NOMO-1 treated with dmso at 0.1 percent for 144 hours (cell line): Measurements from ENCODE around the gene HEBP1.

Experiments
- DNase-seq: peaks from one replicate; lab custom pipeline; 2025; ENCODE audit not compliant: unreplicated experiment; lab: John Stamatoyannopoulos, UW

HEBP1 gene

GRCh38 chr12:13024531-13024916 lies 24.5 kb upstream of the HEBP1 start:
- peak; percentile 12 for DNase-seq

- DNase-seq = no peak
Observed at GRCh38 chr12:13023811-13024530, 23.9 kb upstream of the HEBP1 start.

- no peak for DNase-seq
Observed at GRCh38 chr12:13022851-13023271, 22.8 kb upstream of the HEBP1 start.

GRCh38 chr12:13011098-13011497 lies 11.0 kb upstream of the HEBP1 start:
- DNase-seq = no peak

- no peak for DNase-seq
Observed at GRCh38 chr12:13008741-13009380, 8.8 kb upstream of the HEBP1 start.

- DNase-seq = no peak
Observed at GRCh38 chr12:13007496-13008233, 7.6 kb upstream of the HEBP1 start.

- DNase-seq = no peak
Observed at GRCh38 chr12:13005649-13006048, 5.6 kb upstream of the HEBP1 start.

- no peak for DNase-seq
Observed at GRCh38 chr12:13004986-13005385, 4.9 kb upstream of the HEBP1 start.

- no peak for DNase-seq
Observed at GRCh38 chr12:13004361-13004760, 4.3 kb upstream of the HEBP1 start.

- no peak for DNase-seq
Observed at GRCh38 chr12:13002301-13003097, 2.4 kb upstream of the HEBP1 start.

GRCh38 chr12:13001775-13002040 lies 1.6 kb upstream of the HEBP1 start:
- no peak for DNase-seq

GRCh38 chr12:13000925-13001774 lies 1.1 kb upstream of the HEBP1 start:
- peak; percentile 14 for DNase-seq

- no peak for DNase-seq
Observed at GRCh38 chr12:13000616-13000924, 505 bp upstream of the HEBP1 start.

- no peak for DNase-seq
Observed at GRCh38 chr12:12999271-12999958, 650 bp downstream of the HEBP1 start.

GRCh38 chr12:12998248-12998647 lies 1.8 kb downstream of the HEBP1 start:
- no peak for DNase-seq

- no peak for DNase-seq
Observed at GRCh38 chr12:12997734-12998133, 2.3 kb downstream of the HEBP1 start.

- DNase-seq = no peak
Observed at GRCh38 chr12:12997156-12997555, 2.9 kb downstream of the HEBP1 start.

- DNase-seq = no peak
Observed at GRCh38 chr12:12996209-12996608, 3.9 kb downstream of the HEBP1 start.

- DNase-seq = no peak
Observed at GRCh38 chr12:12995088-12995487, 5.0 kb downstream of the HEBP1 start.

GRCh38 chr12:12993367-12993766 lies 6.7 kb downstream of the HEBP1 start:
- no peak for DNase-seq
